HepG2 (cell line): ENCODE data around the gene TSPAN31. TPM values are rescaled to one million over a fixed set of nuclear protein-coding genes. Genes with fewer than 3 reads are reported as not detected.

Source experiments
- ATAC-seq: fragments of 200-7000 bp; cut with Tn5 transposase; 3 replicates; pipeline ENCODE4 v1.9.1; 2020; ENCODE audit warnings: mild to moderate bottlenecking, moderate library complexity
- BruUV-seq: library from RNA; stranded (reverse); fragments of 400-500 nt; replicated peaks from 2 replicates; lab custom pipeline; 2021; lab: Mats Ljungman, UMichigan
- CTCF ChIA-PET: fragments of 300-600 bp; formaldehyde crosslinking; extraction: SDS; loops from one replicate; lab custom pipeline; 2021; ENCODE audit warnings: low total read pairs, inconsistent platforms, low intra/inter-chr PET ratio; lab: Yijun Ruan, JAX
- POLR2A ChIA-PET: fragments of 350-600 bp; sonication (Branson Sonifier 250); formaldehyde crosslinking; loops from one replicate; lab custom pipeline; 2020; ENCODE audit warnings: antibody characterized with exemption, inconsistent platforms; lab: Yijun Ruan, JAX
- DNase-seq: peaks from one replicate; pipeline ENCODE4 v3.0.0-alpha.2; 2015; ENCODE audit warnings: low spot score
- FAIRE-seq: peaks from 3 replicates; lab custom pipeline; 2011; peaks lifted over from hg19 to GRCh38; lab: Jason Lieb, UNC
- H2AFZ ChIP-seq: one replicate; pipeline ENCODE4 v1.6.1; 2011; ENCODE audit warnings: low read length, inconsistent platforms
- H3K27ac ChIP-seq: fragments of 300-600 bp; 3 replicates; pipeline ENCODE4 v1.8.0; 2011; ENCODE audit warnings: mixed run types, mild to moderate bottlenecking, mixed read lengths, low read length, inconsistent platforms; ENCODE audit not compliant: insufficient read depth; ENCODE audit errors: extremely low read length
- H3K27me3 ChIP-seq, 2 experiments: fragments of 200-600 bp in 1 of 2; 2 replicates in 1 of 2; 3 replicates in 1 of 2; pipeline versions ENCODE4 v1.6.0 to v1.8.0; 2011; ENCODE audit warnings: low read length in 2 of 2, mild to moderate bottlenecking in 2 of 2, moderate library complexity in 2 of 2, inconsistent platforms in 1 of 2; ENCODE audit not compliant: insufficient read depth in 2 of 2, control insufficient read depth in 1 of 2
- H3K36me3 ChIP-seq, 2 experiments: fragments of 200-600 bp in 1 of 2; replicated peaks in 1 of 2; 2 replicates in 1 of 2; 3 replicates in 1 of 2; pipeline versions ENCODE4 v1.5.1 to v1.8.0; 2011; ENCODE audit warnings: low read length in 2 of 2, inconsistent platforms in 1 of 2; ENCODE audit not compliant: insufficient read depth in 2 of 2, control insufficient read depth in 1 of 2
- H3K4me1 ChIP-seq: 2 replicates; pipeline ENCODE4 v1.5.1; 2012; ENCODE audit warnings: low read length, inconsistent platforms; ENCODE audit not compliant: insufficient read depth
- H3K4me2 ChIP-seq: 2 replicates; pipeline ENCODE4 v1.6.0; 2011; ENCODE audit warnings: low read depth, low read length, inconsistent platforms
- H3K4me3 ChIP-seq, 3 experiments: fragments of 200-600 bp in 1 of 3; sonication (generic), shearing (Covaris generic) in 1 of 3; replicated peaks in 1 of 3; 2 replicates each; pipeline ENCODE4 v1.5.1; 2011 to 2016; ENCODE audit warnings: low read length in 3 of 3, inconsistent platforms in 2 of 3, low read depth in 2 of 3, mild to moderate bottlenecking in 2 of 3, control low read depth in 1 of 3, mixed read lengths in 1 of 3; ENCODE audit not compliant: insufficient read depth in 1 of 3
- H3K79me2 ChIP-seq: one replicate; pipeline ENCODE4 v1.6.1; 2011; ENCODE audit warnings: low read length, inconsistent platforms; ENCODE audit not compliant: insufficient read depth
- H3K9ac ChIP-seq: 2 replicates; pipeline ENCODE4 v1.6.0; 2011; ENCODE audit warnings: mild to moderate bottlenecking, low read depth, low read length, inconsistent platforms; ENCODE audit not compliant: insufficient read depth
- H3K9me3 ChIP-seq: 2 replicates; pipeline ENCODE4 v1.5.1; 2012; ENCODE audit warnings: mild to moderate bottlenecking, low read length
- H4K20me1 ChIP-seq: 2 replicates; pipeline ENCODE4 v1.6.0; 2011; ENCODE audit warnings: inconsistent platforms, mild to moderate bottlenecking, low read length, moderate library complexity; ENCODE audit not compliant: insufficient read depth
- ARNT2 ChIP-seq: sonication (generic); formaldehyde crosslinking; IDR thresholded peaks from 2 replicates; pipeline ENCODE4 v1.8.0; 2022; ENCODE audit warnings: mild to moderate bottlenecking, low read depth, missing genetic modification reagents, moderate library complexity
- PTBP1 ChIP-seq: fragments of 200-400 bp; formaldehyde crosslinking; IDR thresholded peaks from 2 replicates; pipeline ENCODE4 v1.6.1; 2018; ENCODE audit warnings: low read length, low read depth; ENCODE audit not compliant: poor library complexity, severe bottlenecking
- SIN3B ChIP-seq: fragments of 150-350 bp; IDR thresholded peaks from 2 replicates; pipeline ENCODE4 v1.6.1; 2014; ENCODE audit warnings: low read length
- ZC3H4 ChIP-seq: sonication (generic); formaldehyde crosslinking; IDR thresholded peaks from 2 replicates; pipeline ENCODE4 v1.4.0; 2020; ENCODE audit warnings: missing genetic modification reagents, borderline replicate concordance
- ZNF235 ChIP-seq: sonication (generic); formaldehyde crosslinking; IDR thresholded peaks from 2 replicates; pipeline ENCODE4 v1.8.1; 2023; ENCODE audit warnings: mild to moderate bottlenecking, missing genetic modification reagents, borderline replicate concordance
- ZNF660 ChIP-seq: sonication (generic); formaldehyde crosslinking; IDR thresholded peaks from 2 replicates; pipeline ENCODE4 v1.5.1; 2020; ENCODE audit warnings: mild to moderate bottlenecking, low read depth, missing genetic modification reagents, borderline replicate concordance
- WGBS: methylation state at CpG from one replicate; pipeline ENCODE4 v1.1.6; 2017; ENCODE audit warnings: low lambda C conversion rate; 5-methylcytosine and 5-hydroxymethylcytosine counted together
- in situ Hi-C: cut with HindIII; loops from 2 replicates; pipeline ENCODE4 v1.10.0; 2017; ENCODE audit warnings: low pct_unique_long_range_greater_than_20kb; ENCODE audit not compliant: extremely low pct_ligation_motif_present
- intact Hi-C: fragments of 100-400 bp; cut with micrococcal nuclease; formaldehyde crosslinking; loops from one replicate; pipeline ENCODE4 v1.10.0; 2022; ENCODE audit not compliant: unreplicated experiment
- polyA plus RNA-seq, 8 experiments: library from polyadenylated mRNA; depleted of rRNA in 3 of 8; stranded (reverse) in 7 of 8; unstranded in 1 of 8; fragments of >200 nt; fragmentation: Illumina TruSeq in 4 of 8; extraction: Trizol in 4 of 8; gene quantifications; 2 replicates each; pipeline versions ENCODE4 v1.2.1 to v1.2.3, GENCODE V29; 2011 to 2016; ENCODE audit warnings: low read depth in 4 of 8, missing spikeins in 1 of 8, mixed read lengths in 1 of 8; ENCODE audit not compliant: insufficient read depth in 1 of 8
- total RNA-seq, 5 experiments: library from RNA; depleted of rRNA; stranded (reverse); fragments of >200 nt; fragmentation: Illumina TruSeq; extraction: Trizol; gene quantifications; 2 replicates each; pipeline ENCODE4 v1.2.3, GENCODE V29; 2016; ENCODE audit warnings: low read depth in 1 of 5
- TF ChIP-seq, protein P1 (sequence below): sonication (generic); formaldehyde crosslinking; IDR thresholded peaks from 2 replicates; pipeline ENCODE4 v1.5.0; 2020; ENCODE audit warnings: mild to moderate bottlenecking, missing genetic modification reagents, borderline replicate concordance
- TF ChIP-seq, protein P2 (sequence below): sonication (generic); formaldehyde crosslinking; IDR thresholded peaks from 2 replicates; pipeline ENCODE4 v1.8.0; 2022; ENCODE audit warnings: mild to moderate bottlenecking, missing genetic modification reagents, moderate library complexity
- TF ChIP-seq, protein P3 (sequence below): sonication (generic); formaldehyde crosslinking; IDR thresholded peaks from 2 replicates; pipeline ENCODE4 v1.4.0; 2020; ENCODE audit warnings: missing genetic modification reagents, borderline replicate concordance
- TF ChIP-seq, protein P4 (sequence below): sonication (generic); formaldehyde crosslinking; IDR thresholded peaks from 2 replicates; pipeline ENCODE4 v1.4.0; 2020; ENCODE audit warnings: mild to moderate bottlenecking, missing genetic modification reagents
- TF ChIP-seq, protein P5 (sequence below): sonication (generic); formaldehyde crosslinking; conservative IDR thresholded peaks from 2 replicates; pipeline ENCODE4 v1.4.0; 2020; ENCODE audit warnings: missing genetic modification reagents

TSPAN31 gene
- total and polyA plus RNA-seq, 2 of the 13 experiments (the other 11 are each of a cell fraction or from before 2014, with no cell fraction given): 10.4 to 24.6 TPM

DNA sequence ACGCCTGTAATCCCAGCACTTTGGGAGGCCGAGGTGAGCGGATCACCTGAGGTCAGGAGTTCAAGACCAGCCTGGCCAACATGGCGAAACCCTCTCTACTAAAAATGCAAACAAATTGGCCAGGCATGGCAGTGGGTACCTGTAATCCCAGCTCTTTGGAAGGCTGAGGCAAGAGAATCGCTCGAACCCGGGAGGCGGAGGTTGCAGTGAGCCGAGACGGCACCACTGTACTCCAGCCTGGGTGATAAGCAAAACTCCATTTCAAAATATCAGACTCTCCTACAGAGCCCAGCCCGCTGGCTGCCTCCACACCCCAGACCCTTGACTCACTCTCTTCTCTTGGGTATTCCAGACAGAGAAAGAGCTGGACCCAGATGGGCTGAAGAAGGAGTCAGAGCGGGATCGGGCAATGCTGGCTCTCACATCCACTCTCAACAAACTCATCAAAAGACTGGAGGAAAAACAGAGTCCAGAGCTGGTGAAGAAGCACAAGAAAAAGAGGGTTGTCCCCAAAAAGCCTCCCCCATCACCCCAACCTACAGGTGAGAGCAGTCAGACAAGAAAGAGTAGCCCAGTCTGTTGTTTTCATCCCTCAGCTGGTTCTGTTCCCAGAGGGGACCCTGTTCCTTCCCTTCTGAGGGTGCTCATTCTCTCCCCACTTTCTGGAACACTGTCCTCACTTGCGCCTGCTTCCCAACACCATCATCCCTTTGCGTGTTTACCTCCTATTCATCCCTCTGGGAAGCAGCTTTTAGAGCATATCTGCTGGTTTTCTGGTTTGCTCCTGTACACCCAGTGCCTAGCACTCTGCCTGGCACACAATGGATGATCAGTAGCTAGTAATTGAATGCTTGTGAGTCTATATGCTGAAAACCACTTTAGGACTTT is 26.0 kb upstream of the TSPAN31 start:
- H3K79me2 ChIP-seq: no peaks in the 10 kb centered on the region
- H3K27me3 ChIP-seq: no peaks in the 10 kb centered on the region
- no peak overlapping the region for H3K4me2 ChIP-seq
- no peak overlapping the region for H2AFZ ChIP-seq
- POLR2A ChIA-PET: no interaction called here
- over 99% methylated on average over 15 of the region's 15 CpGs for WGBS
- H3K27ac ChIP-seq: no peak overlapping the region
- peaks cover 19 to 56% of the 10 kb centered on the region in 2 experiments for H3K36me3 ChIP-seq
- in situ Hi-C loops (no loop called here), intact Hi-C loops (no loop called here)
- H3K4me3 ChIP-seq: no peak overlapping the region
- H4K20me1 ChIP-seq: no peaks in the 10 kb centered on the region
- ATAC-seq (no peak), FAIRE-seq (no peak), DNase-seq (no peak)
- no peak overlapping the region for H3K9ac ChIP-seq
- CTCF ChIA-PET: no interaction called here
- H3K9me3 ChIP-seq: no peaks in the 10 kb centered on the region
- no TSS peak for BruUV-seq
- peaks cover 5% of the 10 kb centered on the region; the same call in 1 of the 2 replicates for H3K4me1 ChIP-seq
- TF ChIP-seq, protein P1, sequence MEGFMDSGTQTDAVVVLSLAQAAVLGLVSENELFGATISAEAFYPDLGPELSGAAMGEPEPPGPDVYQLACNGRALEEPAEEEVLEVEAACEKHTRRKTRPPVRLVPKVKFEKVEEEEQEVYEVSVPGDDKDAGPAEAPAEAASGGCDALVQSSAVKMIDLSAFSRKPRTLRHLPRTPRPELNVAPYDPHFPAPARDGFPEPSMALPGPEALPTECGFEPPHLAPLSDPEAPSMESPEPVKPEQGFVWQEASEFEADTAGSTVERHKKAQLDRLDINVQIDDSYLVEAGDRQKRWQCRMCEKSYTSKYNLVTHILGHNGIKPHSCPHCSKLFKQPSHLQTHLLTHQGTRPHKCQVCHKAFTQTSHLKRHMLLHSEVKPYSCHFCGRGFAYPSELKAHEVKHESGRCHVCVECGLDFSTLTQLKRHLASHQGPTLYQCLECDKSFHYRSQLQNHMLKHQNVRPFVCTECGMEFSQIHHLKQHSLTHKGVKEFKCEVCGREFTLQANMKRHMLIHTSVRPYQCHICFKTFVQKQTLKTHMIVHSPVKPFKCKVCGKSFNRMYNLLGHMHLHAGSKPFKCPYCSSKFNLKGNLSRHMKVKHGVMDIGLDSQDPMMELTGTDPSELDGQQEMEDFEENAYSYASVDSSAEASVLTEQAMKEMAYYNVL (CRISPR knock-in tag): no peak
- TF ChIP-seq ZNF235 (CRISPR knock-in tag) (no peak), ZC3H4 (CRISPR knock-in tag) (no peak), PTBP1 (no peak), SIN3B (no peak), ARNT2 (CRISPR knock-in tag) (no peak), ZNF660 (CRISPR knock-in tag) (no peak)
- TF ChIP-seq, protein P2, sequence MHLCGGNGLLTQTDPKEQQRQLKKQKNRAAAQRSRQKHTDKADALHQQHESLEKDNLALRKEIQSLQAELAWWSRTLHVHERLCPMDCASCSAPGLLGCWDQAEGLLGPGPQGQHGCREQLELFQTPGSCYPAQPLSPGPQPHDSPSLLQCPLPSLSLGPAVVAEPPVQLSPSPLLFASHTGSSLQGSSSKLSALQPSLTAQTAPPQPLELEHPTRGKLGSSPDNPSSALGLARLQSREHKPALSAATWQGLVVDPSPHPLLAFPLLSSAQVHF (CRISPR knock-in tag): no peak
- TF ChIP-seq, protein P3, sequence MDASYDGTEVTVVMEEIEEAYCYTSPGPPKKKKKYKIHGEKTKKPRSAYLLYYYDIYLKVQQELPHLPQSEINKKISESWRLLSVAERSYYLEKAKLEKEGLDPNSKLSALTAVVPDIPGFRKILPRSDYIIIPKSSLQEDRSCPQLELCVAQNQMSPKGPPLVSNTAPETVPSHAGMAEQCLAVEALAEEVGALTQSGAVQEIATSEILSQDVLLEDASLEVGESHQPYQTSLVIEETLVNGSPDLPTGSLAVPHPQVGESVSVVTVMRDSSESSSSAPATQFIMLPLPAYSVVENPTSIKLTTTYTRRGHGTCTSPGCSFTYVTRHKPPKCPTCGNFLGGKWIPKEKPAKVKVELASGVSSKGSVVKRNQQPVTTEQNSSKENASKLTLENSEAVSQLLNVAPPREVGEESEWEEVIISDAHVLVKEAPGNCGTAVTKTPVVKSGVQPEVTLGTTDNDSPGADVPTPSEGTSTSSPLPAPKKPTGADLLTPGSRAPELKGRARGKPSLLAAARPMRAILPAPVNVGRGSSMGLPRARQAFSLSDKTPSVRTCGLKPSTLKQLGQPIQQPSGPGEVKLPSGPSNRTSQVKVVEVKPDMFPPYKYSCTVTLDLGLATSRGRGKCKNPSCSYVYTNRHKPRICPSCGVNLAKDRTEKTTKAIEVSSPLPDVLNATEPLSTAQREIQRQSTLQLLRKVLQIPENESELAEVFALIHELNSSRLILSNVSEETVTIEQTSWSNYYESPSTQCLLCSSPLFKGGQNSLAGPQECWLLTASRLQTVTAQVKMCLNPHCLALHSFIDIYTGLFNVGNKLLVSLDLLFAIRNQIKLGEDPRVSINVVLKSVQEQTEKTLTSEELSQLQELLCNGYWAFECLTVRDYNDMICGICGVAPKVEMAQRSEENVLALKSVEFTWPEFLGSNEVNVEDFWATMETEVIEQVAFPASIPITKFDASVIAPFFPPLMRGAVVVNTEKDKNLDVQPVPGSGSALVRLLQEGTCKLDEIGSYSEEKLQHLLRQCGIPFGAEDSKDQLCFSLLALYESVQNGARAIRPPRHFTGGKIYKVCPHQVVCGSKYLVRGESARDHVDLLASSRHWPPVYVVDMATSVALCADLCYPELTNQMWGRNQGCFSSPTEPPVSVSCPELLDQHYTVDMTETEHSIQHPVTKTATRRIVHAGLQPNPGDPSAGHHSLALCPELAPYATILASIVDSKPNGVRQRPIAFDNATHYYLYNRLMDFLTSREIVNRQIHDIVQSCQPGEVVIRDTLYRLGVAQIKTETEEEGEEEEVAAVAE: no peak
- TF ChIP-seq, protein P4, sequence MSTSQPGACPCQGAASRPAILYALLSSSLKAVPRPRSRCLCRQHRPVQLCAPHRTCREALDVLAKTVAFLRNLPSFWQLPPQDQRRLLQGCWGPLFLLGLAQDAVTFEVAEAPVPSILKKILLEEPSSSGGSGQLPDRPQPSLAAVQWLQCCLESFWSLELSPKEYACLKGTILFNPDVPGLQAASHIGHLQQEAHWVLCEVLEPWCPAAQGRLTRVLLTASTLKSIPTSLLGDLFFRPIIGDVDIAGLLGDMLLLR: no peak
- TF ChIP-seq, protein P5, sequence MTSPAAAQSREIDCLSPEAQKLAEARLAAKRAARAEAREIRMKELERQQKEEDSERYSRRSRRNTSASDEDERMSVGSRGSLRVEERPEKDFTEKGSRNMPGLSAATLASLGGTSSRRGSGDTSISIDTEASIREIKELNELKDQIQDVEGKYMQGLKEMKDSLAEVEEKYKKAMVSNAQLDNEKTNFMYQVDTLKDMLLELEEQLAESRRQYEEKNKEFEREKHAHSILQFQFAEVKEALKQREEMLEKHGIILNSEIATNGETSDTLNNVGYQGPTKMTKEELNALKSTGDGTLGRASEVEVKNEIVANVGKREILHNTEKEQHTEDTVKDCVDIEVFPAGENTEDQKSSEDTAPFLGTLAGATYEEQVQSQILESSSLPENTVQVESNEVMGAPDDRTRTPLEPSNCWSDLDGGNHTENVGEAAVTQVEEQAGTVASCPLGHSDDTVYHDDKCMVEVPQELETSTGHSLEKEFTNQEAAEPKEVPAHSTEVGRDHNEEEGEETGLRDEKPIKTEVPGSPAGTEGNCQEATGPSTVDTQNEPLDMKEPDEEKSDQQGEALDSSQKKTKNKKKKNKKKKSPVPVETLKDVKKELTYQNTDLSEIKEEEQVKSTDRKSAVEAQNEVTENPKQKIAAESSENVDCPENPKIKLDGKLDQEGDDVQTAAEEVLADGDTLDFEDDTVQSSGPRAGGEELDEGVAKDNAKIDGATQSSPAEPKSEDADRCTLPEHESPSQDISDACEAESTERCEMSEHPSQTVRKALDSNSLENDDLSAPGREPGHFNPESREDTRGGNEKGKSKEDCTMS (CRISPR knock-in tag): no peak
